ENCODE results near the gene RBM27.

RBM27 gene

DNA sequence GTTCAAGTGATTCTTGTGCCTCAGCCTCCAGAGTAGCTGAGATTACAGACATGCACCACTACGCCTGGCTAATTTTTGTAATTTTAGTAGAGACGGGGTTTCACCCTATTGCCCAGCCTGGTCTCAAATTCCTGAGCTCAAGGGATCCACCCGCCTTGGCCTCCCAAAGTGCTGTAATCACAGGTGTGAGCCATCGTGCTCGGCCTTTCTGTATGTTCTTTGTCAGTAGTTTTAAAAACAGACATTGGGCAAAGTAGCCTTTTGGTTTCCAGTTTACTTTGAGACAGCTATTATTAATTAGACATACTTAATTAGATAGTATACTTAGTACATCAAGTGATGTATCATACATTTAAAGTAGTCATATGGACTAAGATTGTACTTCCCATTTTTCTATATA is 45.2 kb downstream of the RBM27 start:
- TF ChIP-seq, protein P1, sequence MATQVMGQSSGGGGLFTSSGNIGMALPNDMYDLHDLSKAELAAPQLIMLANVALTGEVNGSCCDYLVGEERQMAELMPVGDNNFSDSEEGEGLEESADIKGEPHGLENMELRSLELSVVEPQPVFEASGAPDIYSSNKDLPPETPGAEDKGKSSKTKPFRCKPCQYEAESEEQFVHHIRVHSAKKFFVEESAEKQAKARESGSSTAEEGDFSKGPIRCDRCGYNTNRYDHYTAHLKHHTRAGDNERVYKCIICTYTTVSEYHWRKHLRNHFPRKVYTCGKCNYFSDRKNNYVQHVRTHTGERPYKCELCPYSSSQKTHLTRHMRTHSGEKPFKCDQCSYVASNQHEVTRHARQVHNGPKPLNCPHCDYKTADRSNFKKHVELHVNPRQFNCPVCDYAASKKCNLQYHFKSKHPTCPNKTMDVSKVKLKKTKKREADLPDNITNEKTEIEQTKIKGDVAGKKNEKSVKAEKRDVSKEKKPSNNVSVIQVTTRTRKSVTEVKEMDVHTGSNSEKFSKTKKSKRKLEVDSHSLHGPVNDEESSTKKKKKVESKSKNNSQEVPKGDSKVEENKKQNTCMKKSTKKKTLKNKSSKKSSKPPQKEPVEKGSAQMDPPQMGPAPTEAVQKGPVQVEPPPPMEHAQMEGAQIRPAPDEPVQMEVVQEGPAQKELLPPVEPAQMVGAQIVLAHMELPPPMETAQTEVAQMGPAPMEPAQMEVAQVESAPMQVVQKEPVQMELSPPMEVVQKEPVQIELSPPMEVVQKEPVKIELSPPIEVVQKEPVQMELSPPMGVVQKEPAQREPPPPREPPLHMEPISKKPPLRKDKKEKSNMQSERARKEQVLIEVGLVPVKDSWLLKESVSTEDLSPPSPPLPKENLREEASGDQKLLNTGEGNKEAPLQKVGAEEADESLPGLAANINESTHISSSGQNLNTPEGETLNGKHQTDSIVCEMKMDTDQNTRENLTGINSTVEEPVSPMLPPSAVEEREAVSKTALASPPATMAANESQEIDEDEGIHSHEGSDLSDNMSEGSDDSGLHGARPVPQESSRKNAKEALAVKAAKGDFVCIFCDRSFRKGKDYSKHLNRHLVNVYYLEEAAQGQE (IDR thresholded peaks at IDR 0.05; ENCODE audit: insufficient read depth in 1 of 2, low read depth in 2 of 2, low read length in 2 of 2): no peak
- TF ChIP-seq TAF1 (IDR thresholded peaks at IDR 0.05; ENCODE audit: borderline replicate concordance, insufficient read depth, low read length): no peak

DNA sequence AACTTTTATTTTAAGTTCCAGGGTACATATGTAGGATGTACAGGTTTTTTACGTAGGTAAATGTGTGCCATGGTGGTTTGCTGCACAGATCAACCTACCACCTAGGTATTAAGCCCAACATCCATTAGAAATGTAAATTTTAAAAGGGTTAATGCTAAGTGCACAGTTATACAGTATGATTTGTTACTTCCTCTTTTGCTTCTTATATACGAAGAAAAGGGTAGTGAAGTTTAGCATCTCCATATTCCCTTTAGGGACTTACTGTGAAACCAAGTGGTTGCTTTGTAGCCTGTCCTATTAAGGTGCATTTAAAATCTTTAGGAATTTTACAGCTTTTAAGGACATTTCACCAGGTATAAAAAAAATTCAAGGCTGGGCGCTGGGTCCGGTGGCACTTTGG is 46.4 kb downstream of the RBM27 start:
- TF ChIP-seq POLR2AphosphoS5 (IDR thresholded peaks at IDR 0.05; ENCODE audit: low read depth, low read length) (no peak), TAF1 (IDR thresholded peaks at IDR 0.05; ENCODE audit: borderline replicate concordance, insufficient read depth, low read length) (no peak), SIN3A (IDR thresholded peaks at IDR 0.05; ENCODE audit: borderline replicate concordance, insufficient read depth, low read length) (no peak), FOXP2 (optimal IDR thresholded peaks at IDR 0.05; ENCODE audit: borderline replicate concordance, extremely low read depth, extremely low read length, insufficient read depth) (no peak)
- TF ChIP-seq, protein P1 (IDR thresholded peaks at IDR 0.05; ENCODE audit: insufficient read depth in 1 of 2, low read depth in 2 of 2, low read length in 2 of 2): no peak

Data from PFSK-1 (cell line).